GM23248 (cell line): ENCODE data around the gene KIF20B.

Experiments used
- EZH2 ChIP-seq: fragments of 200-600 bp; sonication (generic); IDR thresholded peaks from 2 replicates; pipeline ENCODE4 v1.6.1; 2018; ENCODE audit warnings: antibody characterized with exemption, mild to moderate bottlenecking; ENCODE audit not compliant: insufficient read depth, poor library complexity, severe bottlenecking
- EZH2phosphoT487 ChIP-seq: fragments of 200-600 bp; sonication (generic); IDR thresholded peaks from 2 replicates; pipeline ENCODE4 v1.6.1; 2018; ENCODE audit warnings: antibody characterized with exemption, moderate library complexity, mild to moderate bottlenecking, low read depth; ENCODE audit not compliant: insufficient read depth

GRCh38 chr10:89782470-89782869 lies 81.1 kb downstream of the KIF20B start:
- TF ChIP-seq EZH2 (no peak), EZH2phosphoT487 (no peak)
